NCI-H510A treated with DMSO at 0.1 percent for 48 hours (cell line): ENCODE results near the gene SLC9B1.
"Not testable (repeated sequence)": the region's sequence is repeated elsewhere in the genome, so short reads cannot be mapped to it uniquely, and the experiment has no call there.

ENCODE experiments used
- DNase-seq: peaks from one replicate; lab custom pipeline; 2025; lab: John Stamatoyannopoulos, UW

The SLC9B1 gene

DNA sequence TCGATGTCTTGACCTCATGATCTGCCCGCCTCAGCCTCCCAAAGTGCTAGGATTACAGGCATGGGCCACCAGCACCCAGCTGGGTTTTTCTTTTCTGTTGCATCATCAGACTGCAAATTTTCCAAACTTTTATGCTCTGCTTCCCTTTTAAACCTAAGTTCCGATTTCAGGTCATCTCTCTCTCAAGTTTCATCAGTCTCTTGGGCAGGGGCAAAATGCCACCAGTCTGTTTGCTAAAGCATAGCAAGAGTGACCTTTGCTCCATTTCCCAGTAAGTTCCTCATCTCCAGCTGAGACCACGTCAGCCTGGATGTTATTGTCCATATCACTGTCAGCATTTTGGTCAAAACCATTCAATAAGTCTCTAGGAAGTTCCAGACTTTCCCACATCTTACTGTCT lies 141.2 kb downstream of the SLC9B1 start:
- not testable (repeated sequence) for DNase-seq

DNA sequence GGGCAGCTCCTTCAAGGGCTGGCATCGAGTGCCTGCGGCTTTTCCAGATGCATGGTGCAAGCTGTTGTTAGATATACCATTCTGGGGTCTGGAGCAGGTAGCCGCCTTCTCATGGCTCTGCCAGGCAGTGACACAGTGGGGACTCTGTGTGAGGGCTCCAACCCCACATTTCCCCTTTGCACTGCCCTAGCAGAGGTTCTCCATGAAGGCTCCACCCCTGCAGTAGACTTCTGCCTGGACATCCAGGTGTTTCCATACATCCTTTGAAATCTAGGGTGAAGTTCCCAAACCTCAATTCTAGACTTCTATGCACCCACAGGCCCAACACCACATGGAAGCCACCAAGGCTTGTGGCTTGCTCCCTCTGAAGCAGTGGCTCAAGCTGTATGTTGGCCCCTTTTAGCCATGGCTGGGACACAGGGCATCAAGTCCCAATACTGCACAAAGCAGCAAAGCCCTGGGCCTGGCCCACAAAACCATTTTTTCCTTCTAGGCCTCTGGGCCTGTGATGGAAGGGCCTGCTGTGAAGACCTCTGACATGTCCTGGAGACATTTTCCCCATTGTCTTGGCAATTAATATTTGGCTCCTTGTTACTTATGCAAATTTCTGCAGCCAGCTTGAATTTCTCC lies 141.9 kb downstream of the SLC9B1 start:
- not testable (repeated sequence) for DNase-seq

DNA sequence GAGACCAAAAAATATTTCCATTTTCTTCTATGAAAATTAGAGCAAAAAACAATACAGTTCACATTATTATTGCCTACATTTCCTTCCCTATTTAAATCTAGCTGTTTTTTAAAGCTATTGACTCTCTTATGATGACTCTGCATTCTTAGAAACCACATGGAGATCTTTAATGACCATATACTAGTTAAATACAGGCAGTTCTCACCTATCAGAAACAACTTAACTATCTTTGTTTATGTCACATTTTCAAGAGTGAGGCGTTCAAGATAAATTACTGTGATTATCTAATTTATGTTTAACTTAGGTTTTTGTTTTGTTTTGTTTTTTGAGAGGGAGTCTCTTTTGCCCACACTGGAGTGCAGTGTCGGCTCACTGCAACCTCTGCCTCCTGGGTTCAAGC lies 147.7 kb downstream of the SLC9B1 start:
- no peak for DNase-seq

DNA sequence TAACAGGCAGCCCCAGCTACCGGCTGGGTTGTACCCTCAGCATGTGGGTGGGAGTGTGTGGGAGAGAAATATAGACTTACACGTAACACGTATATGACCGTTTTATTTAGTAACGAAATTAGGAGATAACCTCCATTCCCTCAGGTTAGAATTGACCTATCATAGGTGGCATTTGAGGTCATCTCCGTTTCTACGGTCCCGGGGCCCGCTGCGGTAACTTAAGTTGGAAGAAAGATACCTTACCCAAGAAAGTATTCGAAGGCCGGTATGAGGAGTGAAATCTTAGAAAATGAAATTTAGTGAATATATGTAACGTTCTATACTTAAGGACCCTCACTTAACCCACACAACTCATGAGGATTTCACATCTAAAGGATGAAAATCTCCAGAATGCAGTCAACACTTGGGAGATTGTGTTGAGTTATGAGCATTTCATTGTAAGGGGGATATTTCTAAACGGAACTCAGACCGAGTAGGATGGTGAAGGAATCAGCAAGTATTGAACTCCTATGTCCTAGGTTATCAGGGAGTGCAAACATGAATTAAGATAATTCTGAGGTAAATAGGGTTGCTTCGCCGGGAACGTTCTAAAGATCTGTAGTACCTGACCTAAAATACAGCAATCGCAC lies 149.8 kb downstream of the SLC9B1 start:
- no peak for DNase-seq

DNA sequence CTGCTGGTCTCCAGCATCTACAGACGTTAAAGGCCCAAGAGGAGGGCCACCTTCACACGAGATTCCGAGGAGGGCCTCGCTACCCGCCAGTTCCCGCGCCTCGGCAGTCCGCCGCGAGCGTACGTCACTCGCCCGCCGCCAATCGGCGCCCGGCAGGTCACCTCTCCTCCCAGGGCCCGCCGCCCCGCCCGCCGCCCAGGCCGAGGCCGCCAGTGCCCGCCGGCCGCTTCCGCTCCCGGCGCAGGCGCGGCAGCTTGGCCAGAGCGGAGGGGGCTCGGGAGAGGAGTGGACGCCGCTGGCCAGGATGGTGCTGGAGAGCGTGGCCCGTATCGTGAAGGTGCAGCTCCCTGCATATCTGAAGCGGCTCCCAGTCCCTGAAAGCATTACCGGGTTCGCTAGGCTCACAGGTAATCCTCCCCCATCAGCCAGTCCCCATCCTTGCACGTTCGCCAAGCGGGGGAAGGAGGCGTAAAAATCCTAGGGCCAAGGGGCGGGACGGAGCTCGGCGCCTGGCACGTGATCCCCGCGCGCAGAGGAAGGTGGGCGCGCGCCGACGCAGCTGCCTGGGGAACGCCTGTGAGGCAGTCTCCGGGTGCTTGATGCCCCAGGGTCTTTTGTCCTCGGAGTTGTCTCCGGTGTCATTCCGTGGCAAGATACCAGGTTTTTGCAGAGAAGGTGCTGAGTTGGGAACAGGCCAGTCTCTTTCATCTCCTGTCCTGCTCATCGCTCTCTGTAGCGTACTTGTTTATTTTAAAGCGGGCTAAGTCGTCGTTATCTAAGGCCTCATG lies 150.5 kb downstream of the SLC9B1 start, which contains the start of gene CISD2:
Gene CISD2, plus strand, starts transcription at position 212 of the 788 bp plus-strand sequence. Its CDS starts 93 bp downstream, at position 305.
- peak; percentile 83 for DNase-seq

DNA sequence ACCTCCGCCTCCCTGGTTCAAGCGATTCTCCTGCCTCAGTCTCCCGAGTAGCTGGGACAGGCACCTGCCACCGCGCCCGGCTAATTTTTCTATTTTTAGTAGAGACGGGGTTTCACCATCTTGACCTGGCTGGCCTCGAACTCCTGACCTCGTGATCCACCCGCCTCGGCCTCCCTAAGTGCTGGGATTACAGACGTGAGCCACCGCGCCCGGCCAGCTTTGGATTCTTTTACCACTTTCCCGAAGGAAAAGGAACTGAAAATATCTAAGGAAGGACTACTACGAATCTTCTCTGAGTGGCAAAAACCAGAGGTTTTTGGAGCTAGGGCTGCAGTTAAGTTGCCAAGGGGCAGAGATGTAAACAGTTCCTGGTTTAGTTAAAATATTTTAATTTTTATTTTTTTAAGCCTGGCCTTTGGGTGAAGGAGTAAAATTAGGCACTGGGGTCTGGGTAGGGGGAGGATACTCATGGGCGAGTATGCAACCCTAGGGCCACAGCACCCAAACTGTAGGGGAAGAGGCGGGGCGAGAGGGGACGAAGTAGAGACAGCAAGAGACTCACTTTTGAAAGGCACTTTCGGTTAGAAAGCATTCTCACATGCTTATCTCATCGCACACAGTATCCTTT lies 151.2 kb downstream of the SLC9B1 start:
- no peak for DNase-seq

DNA sequence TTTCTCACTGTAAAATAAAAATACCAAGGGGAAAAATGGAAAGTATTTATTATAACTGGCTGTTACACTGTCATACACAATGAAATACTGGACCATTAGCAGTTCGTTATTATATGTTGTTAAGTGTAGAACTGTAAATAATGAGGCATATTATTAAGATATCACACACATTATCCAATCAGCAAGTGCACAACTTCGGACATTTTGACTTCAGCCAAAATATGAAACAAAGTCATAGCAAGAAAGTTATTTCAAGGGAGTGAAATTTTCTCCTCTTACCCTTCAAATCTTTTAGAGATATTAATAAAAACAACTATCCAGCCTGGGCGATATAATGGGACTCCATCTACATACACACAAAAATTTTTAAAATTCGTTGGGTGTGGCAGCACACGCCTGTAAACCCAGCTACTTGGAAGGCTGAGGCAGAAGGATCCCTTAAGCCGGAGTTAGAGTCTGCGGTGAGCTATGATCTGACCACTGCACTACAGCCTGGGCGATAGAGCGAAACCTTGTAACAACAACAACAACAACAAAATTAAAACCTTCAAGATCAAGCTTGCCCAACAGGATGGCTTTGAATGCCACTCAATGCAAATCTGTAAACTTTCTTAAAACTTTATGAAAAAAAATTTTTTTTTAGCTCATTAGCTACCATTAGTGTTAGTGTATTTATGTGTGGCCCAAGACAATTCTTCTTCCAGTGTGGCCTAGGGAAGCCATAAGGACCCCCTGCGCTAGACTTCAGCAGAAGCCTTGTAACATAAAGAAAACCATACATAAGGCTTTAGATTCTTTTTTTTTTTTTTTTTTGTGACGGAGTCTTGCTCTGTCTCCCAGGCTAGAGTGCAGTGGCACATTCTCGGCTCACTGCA lies 152.0 kb downstream of the SLC9B1 start:
- DNase-seq: no peak

DNA sequence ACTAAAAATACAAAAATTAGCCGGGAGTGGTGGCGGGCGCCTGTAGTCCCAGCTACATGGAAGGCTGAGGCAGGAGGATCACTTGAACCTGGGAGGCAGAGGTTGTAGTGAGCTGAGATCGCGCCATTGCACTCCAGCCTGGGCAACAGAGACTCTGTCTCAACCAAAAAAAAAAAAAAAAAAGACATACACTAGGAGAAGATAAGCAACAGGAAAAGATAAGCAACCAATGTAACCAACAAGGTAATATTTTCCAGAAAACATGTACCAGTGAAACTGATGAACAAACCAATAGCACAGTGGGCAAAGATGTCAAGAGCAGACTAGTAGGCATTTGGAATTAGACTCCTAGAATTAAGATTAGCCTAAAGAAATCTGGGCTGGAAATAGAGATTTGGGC lies 154.2 kb downstream of the SLC9B1 start:
- not testable (repeated sequence) for DNase-seq

DNA sequence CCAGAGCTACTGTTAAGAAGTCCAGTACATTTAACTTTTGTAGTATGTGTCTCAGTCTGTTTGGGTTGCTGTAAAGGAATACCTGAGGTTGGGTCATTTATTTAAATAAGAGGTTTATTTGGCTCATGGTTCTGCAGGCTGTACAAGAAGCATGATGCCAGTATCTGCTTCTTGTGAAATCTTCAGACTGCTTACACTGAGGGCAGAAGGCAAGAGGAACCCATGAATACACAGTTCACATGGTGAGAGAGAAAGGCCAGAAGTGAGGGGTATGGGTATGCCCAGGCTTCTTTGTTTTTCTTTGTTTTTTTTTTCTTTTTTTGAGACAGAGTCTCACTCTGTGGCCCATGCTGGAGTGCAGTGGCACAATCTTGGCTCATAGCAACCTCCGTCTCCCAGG lies 156.8 kb downstream of the SLC9B1 start:
- no peak for DNase-seq

DNA sequence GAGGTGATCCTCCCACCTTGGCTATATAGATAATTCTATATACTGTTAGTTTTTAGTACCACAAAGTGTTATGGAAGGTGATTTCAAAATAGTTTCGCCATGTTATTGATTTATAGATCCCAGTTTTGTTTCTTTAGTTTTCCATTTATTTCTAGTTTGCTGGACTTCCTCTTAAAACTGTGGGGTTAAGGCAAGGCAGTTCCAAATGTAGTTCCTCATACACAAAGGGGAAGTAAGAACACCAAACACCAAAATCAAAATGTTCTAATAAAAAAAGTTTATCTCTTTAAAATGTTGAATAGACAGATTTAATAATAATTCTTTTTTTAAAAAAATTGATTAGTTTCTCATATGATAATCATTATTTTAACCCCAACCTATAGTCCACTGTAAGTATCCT lies 157.5 kb downstream of the SLC9B1 start:
- DNase-seq: no peak

DNA sequence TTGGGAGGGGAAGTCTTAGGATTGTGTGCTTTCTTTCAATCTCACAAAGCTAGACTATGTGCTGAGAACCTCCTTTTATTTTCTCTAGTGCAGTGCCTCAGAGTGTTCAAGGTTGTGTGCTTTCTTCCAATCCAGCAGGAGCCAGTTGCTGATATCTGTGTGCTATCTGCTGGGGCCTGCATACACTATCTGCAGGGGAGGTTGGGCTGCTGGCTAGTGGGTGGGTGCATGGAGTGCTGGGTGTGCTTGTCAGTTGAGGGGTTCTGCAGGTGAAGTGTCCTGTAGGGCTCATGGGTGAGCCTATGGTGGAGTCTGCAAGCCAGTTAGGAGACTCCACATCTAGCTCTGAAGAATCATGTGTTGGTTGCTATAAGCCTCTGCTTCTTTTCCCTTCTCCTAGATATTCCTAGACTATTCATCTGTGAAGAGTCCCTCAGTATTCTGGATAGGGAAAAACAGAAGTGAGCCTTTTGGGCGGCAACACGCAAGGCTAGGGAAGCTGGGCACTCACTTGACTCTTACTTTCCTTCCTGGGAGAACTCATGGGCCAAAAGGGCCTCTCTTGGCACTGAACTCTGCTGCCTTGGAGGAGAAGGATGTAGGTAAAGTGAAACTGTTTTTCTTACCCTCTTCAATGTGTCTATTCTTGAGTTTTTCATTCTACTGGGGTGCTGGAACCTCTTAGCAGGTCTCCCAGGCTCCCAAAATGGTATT lies 158.7 kb downstream of the SLC9B1 start:
- no peak for DNase-seq

DNA sequence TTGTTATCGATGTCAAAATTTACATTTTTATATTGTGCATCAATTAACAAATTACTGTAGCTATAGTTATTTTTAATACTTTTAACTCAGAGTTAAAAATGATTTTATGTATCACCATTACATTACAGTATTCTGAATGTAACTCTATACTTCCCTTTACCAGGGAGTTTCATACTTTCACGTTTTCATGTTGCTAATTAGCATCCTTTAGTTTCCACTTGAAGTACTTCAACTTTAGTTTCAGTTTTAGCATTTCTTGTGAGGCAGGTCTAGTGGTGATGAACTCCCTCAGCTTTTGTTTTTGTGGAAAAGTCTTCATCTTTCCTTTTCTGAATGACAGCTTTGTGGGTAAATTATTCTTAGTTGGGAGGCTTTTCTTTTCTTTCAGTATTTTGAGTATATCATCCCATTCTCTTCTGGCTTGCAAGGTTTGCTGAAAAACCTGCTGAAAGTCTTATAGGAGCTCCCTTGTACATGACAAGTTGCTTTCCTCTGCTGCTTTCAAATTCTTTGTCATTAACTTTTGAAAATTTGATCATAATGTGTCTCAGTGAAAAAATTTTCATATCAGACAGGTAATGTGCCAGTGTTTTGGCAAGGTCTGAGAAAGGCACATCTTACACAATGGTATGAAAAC lies 160.6 kb downstream of the SLC9B1 start:
- DNase-seq: no peak
